Measurements from ENCODE around the gene SMARCE1. TPM values are rescaled to one million over a fixed set of nuclear protein-coding genes. Genes with fewer than 3 reads are reported as not detected.

SMARCE1 gene
- polyA plus RNA-seq, 1 donor (not counting 4 experiments of a cell fraction or from before 2014, with no cell fraction given) = 60.6 TPM

DNA sequence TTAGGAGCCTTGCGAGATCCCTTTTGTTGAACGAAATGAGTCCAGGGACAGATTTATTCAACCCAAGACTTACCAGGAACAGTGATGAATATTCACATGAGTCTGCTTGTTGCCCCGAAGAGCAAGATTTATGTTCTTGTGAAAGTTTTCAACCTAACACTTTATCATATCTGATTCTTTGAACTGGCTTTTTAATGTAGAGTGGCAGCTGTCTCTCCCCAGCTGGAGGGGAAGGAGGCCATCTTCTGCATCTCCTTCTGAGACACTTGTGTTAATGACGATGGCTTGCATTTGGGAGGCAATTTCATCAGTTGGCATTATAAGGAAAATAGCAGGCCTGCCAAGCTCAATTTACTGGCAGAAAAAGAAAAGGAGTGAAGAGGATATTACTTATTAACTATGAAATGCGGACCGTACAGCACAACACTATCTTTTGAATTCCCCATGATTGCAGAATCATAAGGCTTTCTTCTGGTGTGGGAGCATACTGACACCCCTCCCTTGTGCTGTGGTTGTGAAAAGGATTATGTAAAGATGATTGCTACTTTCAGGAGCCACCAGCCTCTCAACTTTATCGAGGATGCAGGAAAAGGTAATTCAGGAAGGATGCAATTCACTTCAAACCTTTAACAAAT is 35.7 kb downstream of the SMARCE1 start:
- Histone ChIP-seq H3K9ac (ENCODE audit: control insufficient read depth, extremely low read depth, insufficient read depth, low read length) (no peak overlapping the region), H3K36me3 (ENCODE audit: control insufficient read depth in 2 of 2, extremely low read depth in 1 of 2, insufficient read depth in 2 of 2, low read length in 2 of 2) (no peaks in the 10 kb centered on the region), H3K9me3 (ENCODE audit: control insufficient read depth, low read depth, low read length) (no peaks in the 10 kb centered on the region), H3K79me2 (ENCODE audit: control insufficient read depth, insufficient read depth, low read length) (no peaks in the 10 kb centered on the region), H3K27me3 (ENCODE audit: control insufficient read depth, extremely low read depth, insufficient read depth, low read length) (peaks cover 50% of the 10 kb centered on the region), H4K20me1 (ENCODE audit: control insufficient read depth, extremely low read depth, insufficient read depth, low read length) (no peaks in the 10 kb centered on the region), H3K4me3 (ENCODE audit: control insufficient read depth in 2 of 3, extremely low read depth in 1 of 3, insufficient read depth in 2 of 3, low read depth in 1 of 3, low read length in 3 of 3) (no peak overlapping the region), H3K27ac (ENCODE audit: control insufficient read depth, insufficient read depth, low read length) (no peak overlapping the region), H2AFZ (ENCODE audit: control insufficient read depth, low read length) (no peak overlapping the region), H3K4me2 (ENCODE audit: control insufficient read depth, extremely low read depth, insufficient read depth, low read depth, low read length) (no peak overlapping the region), H3K4me1 (ENCODE audit: control insufficient read depth, extremely low read depth, insufficient read depth, low read length) (no peaks in the 10 kb centered on the region), H3K9me1 (ENCODE audit: control insufficient read depth, extremely low read depth, insufficient read depth, low read length) (no peaks in the 10 kb centered on the region)
- dilution Hi-C loops (cut with MboI; ENCODE audit: extremely low pct_ligation_motif_present, low sequenced_read_pairs) = no loop called here
- TF ChIP-seq, protein P1, sequence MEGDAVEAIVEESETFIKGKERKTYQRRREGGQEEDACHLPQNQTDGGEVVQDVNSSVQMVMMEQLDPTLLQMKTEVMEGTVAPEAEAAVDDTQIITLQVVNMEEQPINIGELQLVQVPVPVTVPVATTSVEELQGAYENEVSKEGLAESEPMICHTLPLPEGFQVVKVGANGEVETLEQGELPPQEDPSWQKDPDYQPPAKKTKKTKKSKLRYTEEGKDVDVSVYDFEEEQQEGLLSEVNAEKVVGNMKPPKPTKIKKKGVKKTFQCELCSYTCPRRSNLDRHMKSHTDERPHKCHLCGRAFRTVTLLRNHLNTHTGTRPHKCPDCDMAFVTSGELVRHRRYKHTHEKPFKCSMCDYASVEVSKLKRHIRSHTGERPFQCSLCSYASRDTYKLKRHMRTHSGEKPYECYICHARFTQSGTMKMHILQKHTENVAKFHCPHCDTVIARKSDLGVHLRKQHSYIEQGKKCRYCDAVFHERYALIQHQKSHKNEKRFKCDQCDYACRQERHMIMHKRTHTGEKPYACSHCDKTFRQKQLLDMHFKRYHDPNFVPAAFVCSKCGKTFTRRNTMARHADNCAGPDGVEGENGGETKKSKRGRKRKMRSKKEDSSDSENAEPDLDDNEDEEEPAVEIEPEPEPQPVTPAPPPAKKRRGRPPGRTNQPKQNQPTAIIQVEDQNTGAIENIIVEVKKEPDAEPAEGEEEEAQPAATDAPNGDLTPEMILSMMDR (optimal IDR thresholded peaks at IDR 0.05 in 1 of 3, IDR thresholded peaks at IDR 0.05 in 1 of 3, conservative IDR thresholded peaks at IDR 0.05 in 1 of 3; ENCODE audit: extremely low read depth in 1 of 3, insufficient read depth in 2 of 3, low read length in 3 of 3) = no peak
- TF ChIP-seq EZH2 (IDR thresholded peaks at IDR 0.05; ENCODE audit: low read length) = no peak
- DNase-seq (ENCODE audit: low read depth, low spot score) (no peak), FAIRE-seq (no peak)

DNA sequence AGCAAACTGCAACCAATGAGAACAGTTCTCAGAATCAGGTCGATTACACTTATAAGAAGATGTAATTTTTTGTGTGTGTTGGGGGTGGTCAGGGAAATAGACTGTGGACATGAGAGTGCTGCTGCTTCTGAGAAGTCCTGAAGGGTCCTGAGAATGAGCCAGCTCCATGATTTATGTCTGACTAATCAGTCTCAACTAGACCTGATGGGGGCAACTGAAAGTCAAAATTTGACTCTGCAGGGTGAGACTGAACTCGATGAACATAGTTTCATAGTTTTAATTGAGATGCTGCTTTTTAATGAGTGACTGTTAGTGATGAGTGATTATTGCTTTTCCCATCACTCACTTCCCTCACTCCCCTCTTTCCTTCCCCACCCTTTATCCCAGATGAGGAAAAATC is 37.3 kb downstream of the SMARCE1 start:
- FAIRE-seq (no peak), DNase-seq (ENCODE audit: low read depth, low spot score) (no peak)
- dilution Hi-C loops (cut with MboI; ENCODE audit: extremely low pct_ligation_motif_present, low sequenced_read_pairs) = no loop called here
- no peak overlapping the region for H3K4me3 ChIP-seq (ENCODE audit: control insufficient read depth in 2 of 3, extremely low read depth in 1 of 3, insufficient read depth in 2 of 3, low read depth in 1 of 3, low read length in 3 of 3)
- H3K9me1 ChIP-seq (ENCODE audit: control insufficient read depth, extremely low read depth, insufficient read depth, low read length) = no peaks in the 10 kb centered on the region
- no peak overlapping the region for H3K9ac ChIP-seq (ENCODE audit: control insufficient read depth, extremely low read depth, insufficient read depth, low read length)
- TF ChIP-seq, protein P1 (optimal IDR thresholded peaks at IDR 0.05 in 1 of 3, IDR thresholded peaks at IDR 0.05 in 1 of 3, conservative IDR thresholded peaks at IDR 0.05 in 1 of 3; ENCODE audit: extremely low read depth in 1 of 3, insufficient read depth in 2 of 3, low read length in 3 of 3) = no peak
- TF ChIP-seq EZH2 (IDR thresholded peaks at IDR 0.05; ENCODE audit: low read length) = no peak
- H3K4me2 ChIP-seq (ENCODE audit: control insufficient read depth, extremely low read depth, insufficient read depth, low read depth, low read length) = no peak overlapping the region
- no peaks in the 10 kb centered on the region for H3K4me1 ChIP-seq (ENCODE audit: control insufficient read depth, extremely low read depth, insufficient read depth, low read length)
- no peak overlapping the region for H2AFZ ChIP-seq (ENCODE audit: control insufficient read depth, low read length)
- H3K27ac ChIP-seq (ENCODE audit: control insufficient read depth, insufficient read depth, low read length) = no peak overlapping the region
- H3K9me3 ChIP-seq (ENCODE audit: control insufficient read depth, low read depth, low read length) = no peaks in the 10 kb centered on the region
- H3K27me3 ChIP-seq (ENCODE audit: control insufficient read depth, extremely low read depth, insufficient read depth, low read length) = peaks cover 43% of the 10 kb centered on the region
- H3K79me2 ChIP-seq (ENCODE audit: control insufficient read depth, insufficient read depth, low read length) = no peaks in the 10 kb centered on the region
- H3K36me3 ChIP-seq (ENCODE audit: control insufficient read depth in 2 of 2, extremely low read depth in 1 of 2, insufficient read depth in 2 of 2, low read length in 2 of 2) = no peaks in the 10 kb centered on the region
- H4K20me1 ChIP-seq (ENCODE audit: control insufficient read depth, extremely low read depth, insufficient read depth, low read length) = no peaks in the 10 kb centered on the region
